Measurements from ENCODE around the gene ZP4. TPM values are rescaled to one million over a fixed set of nuclear protein-coding genes. Genes with fewer than 3 reads are reported as not detected.

Gene ZP4
- total and polyA plus RNA-seq, 12 donors = not detected

- no peak overlapping the region for H3K27ac ChIP-seq
- no peaks in the 10 kb centered on the region for H3K9me3 ChIP-seq
- intact Hi-C loops (cut with DNase I) = no loop called here
- ATAC-seq (no peak), DNase-seq (no peak)
- H3K4me1 ChIP-seq = no peaks in the 10 kb centered on the region
- peaks cover 0 to 4% (median 0%) of the 10 kb centered on the region in 7 donors for H3K27me3 ChIP-seq
- H3K4me3 ChIP-seq = no peak overlapping the region
- H3K36me3 ChIP-seq = no peaks in the 10 kb centered on the region
- no peak for TF ChIP-seq CTCF (IDR thresholded peaks at IDR 0.05)
- WGBS, 2 donors = 21 to 28% methylated on average over 4 of the region's 4 CpGs
Observed at GRCh38 chr1:237931581-237931980, 40.9 kb upstream of the ZP4 start.

- no peaks in the 10 kb centered on the region for H3K36me3 ChIP-seq
- intact Hi-C loops (cut with DNase I) = no loop called here
- no peak for DNase-seq
- H3K4me3 ChIP-seq = no peak overlapping the region
- no peak overlapping the region for H3K27ac ChIP-seq
- H3K4me1 ChIP-seq = no peaks in the 10 kb centered on the region
- ATAC-seq = no peak
- H3K9me3 ChIP-seq = no peaks in the 10 kb centered on the region
- WGBS, 2 donors = 87 to 89% methylated on average over 15 of the region's 15 CpGs
- no peak for TF ChIP-seq CTCF (IDR thresholded peaks at IDR 0.05)
- peaks cover 0 to 4% (median 0%) of the 10 kb centered on the region in 7 donors for H3K27me3 ChIP-seq
Observed at GRCh38 chr1:237927198-237927597, 36.5 kb upstream of the ZP4 start.

- intact Hi-C loops (cut with DNase I) = no loop called here
- Histone ChIP-seq H3K27me3 (no peaks in the 10 kb centered on the region), H3K4me3 (no peak overlapping the region), H3K36me3 (no peaks in the 10 kb centered on the region), H3K9me3 (no peaks in the 10 kb centered on the region), H3K4me1 (no peaks in the 10 kb centered on the region), H3K27ac (no peak overlapping the region)
- no peak for DNase-seq
- no peak for TF ChIP-seq CTCF (IDR thresholded peaks at IDR 0.05)
- no peak for ATAC-seq
Observed at GRCh38 chr1:237921306-237921705, 30.6 kb upstream of the ZP4 start.

GRCh38 chr1:237913345-237913744, 22.6 kb upstream of the ZP4 start:
- ATAC-seq (no peak), DNase-seq (no peak)
- no peak overlapping the region for H3K4me3 ChIP-seq
- no peaks in the 10 kb centered on the region for H3K27me3 ChIP-seq
- intact Hi-C loops (cut with DNase I) = no loop called here
- H3K27ac ChIP-seq = no peak overlapping the region
- no peak for TF ChIP-seq CTCF (IDR thresholded peaks at IDR 0.05)
- WGBS, 2 donors = 88 to 94% methylated on average over 2 of the region's 2 CpGs
- H3K4me1 ChIP-seq = no peaks in the 10 kb centered on the region
- peaks cover 0 to 17% (median 6%) of the 10 kb centered on the region in 11 donors for H3K9me3 ChIP-seq
- no peaks in the 10 kb centered on the region for H3K36me3 ChIP-seq

- intact Hi-C loops (cut with DNase I) = no loop called here
- Histone ChIP-seq H3K36me3 (no peaks in the 10 kb centered on the region), H3K27ac (no peak overlapping the region), H3K4me3 (no peak overlapping the region), H3K27me3 (no peaks in the 10 kb centered on the region), H3K4me1 (no peaks in the 10 kb centered on the region), H3K9me3 (peaks cover 0 to 17% (median 6%) of the 10 kb centered on the region in 11 donors)
- DNase-seq (no peak), ATAC-seq (no peak)
- TF ChIP-seq CTCF (IDR thresholded peaks at IDR 0.05) = no peak
Observed at GRCh38 chr1:237911911-237912310, 21.2 kb upstream of the ZP4 start.

Data from heart right ventricle (tissue), 16 donors.